GM20431 (cell line): ENCODE data around the gene C11orf24.

Source experiments
- in situ Hi-C: fragments of 300-500 bp; cut with MseI, MboI; formaldehyde crosslinking; loops from one replicate; pipeline ENCODE4 v1.15.0; 2020; ENCODE audit warnings: low sequenced_read_pairs; ENCODE audit not compliant: unreplicated experiment

Gene C11orf24

DNA sequence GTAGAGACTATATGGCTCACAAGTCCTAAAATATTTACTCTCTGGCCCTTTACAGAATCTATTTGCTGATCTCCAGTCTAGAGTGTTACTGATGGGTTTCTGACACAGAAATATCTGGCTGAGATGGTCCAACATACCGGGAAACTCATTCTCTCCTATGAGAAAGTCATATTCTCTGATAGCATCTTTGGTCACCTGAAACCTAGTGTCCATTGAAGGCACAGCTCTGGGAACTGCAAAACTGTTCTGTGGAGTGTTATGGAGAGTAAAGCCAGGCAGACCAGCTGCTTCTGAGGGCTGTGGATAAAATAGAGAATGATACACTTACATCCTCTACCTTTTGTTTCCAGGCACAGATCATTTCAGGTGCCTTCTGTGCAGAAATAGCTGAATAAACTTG lies 2.5 kb upstream of the C11orf24 start:
- in situ Hi-C loops, result no loop called here

DNA sequence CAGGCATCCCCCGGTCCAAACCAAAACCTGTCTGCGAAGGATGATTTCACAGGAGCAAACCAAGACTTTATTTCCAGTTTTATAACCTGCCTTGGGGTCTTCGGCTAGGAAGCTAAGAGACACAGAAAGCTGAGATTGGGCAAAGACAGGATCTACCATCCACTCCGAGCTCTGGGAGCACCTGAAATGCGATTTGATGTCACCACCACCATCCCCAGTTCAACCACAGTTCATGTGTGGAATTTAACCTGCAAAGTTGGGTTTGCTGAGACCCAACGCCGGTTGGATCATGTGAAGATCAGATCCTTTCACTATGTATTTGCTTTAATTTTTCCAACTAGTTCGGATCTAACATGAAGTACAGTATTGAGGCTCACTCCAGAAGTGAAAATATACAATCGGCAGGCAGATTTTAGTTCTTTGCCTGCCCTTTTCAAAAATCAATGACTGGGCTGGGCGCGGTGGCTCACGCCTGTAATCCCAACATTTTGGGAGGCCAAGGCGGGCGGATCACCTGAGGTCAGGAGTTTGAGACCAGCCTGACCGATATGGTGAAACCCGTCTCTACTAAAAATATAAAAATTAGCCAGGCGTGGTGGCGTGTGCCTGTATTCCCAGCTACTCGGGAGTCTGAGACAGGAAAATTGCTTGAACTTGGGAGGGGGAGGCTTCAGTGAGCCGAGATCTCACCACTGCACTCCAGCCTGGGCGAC lies 1.4 kb upstream of the C11orf24 start:
- in situ Hi-C loops, result no loop called here

DNA sequence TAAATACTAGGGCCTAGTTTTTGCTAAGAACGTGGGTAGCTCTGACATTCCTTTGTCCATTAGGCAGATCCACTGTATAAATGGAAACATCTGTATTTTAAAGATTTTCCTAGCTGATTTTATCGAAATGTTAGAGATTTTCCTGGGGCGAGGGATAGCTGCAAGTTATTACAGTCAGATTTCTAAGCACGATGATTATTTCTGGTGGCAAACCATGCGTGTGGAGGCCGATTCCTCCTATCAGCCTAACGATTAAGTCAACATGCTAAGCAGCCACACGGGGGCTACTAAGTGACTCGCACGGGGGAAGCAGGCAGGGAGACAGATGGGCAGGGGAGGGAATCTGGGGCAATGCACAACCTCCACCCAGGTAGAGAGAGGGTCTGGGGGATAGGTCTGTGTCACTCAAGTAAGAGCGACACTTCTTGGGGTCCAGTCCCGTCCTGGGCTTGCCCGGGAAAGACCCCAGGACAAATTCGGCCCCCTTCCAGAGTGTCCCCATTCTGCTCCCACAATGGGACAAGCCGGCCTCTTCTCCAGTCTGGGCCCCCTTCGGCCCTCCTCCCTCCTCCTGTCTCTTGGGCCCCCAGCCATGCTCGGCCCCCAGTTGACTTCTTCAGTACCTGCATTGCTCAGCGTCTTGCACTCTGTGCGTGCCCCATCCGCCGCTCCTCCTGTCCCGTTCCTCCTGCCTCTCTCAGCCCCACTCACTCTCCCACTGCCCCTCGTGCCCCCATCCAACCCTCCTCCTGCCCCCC lies 571 bp downstream of the C11orf24 start:
- in situ Hi-C loops, result no loop called here

DNA sequence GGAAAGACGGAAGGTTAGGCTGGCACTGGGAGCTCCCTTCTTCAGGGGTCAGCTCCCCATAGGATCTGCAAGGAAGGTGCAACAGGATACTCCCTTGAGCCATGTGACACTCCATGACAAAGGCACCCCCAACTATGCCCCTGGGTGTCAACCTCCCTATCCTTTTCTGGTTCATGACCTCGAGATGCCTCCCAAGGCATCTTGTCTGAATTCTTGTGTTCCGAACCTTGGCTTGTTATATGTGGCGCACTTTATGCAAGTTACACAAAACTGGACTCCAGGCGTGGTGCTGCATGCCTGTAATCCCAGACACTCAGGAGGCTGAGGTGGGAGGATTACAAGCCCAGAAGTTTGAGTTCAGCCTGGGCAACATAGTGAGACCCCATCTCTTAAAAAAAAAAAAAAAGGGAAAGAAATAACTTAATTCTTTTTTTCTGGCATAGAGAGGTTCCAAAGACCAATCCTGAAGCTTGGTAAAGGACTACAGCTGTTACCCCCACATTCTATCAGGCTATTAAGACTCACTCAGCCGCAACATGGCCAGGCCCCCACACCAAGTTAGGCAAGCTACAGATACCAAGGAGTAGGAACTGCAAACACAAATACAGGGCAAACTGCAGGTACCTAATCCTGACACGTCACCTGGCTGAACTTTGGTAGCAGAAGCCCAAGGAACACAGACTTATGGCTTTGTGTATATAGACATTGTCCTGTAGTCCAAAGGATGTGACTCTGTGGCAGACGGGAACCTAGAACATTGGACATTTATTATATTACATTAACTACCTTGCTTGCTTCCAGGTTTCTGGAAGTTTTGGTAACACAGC lies 1.4 kb downstream of the C11orf24 start:
- in situ Hi-C loops, result no loop called here

DNA sequence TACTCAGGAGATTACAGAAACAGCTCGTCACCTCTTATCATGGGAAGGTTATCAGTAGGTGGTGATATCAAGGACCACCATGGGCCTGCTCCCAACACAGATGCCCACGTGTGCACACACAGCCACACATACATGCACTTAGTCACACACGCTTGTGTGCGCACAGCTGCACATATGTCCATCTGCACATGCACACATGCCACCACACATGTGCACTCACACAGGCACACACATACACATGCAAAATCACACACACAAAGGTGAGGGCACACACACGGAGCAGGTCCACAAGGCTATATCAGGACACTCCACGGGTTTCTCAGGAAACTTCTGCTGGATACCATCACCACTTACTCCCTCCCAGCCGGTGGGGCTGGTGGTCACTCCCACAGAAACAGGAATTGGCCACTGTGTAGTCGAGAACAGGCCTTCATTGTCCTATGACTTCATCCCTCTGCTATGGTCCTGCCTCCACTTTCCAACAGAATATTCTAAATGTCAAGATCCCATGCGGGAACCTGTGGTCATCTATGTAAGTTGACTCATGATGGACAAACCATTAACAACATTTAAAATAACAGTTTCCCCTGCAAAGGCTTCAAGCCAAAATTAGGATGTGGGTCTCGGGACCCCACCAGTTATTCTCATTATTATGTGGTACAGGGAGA lies 2.2 kb downstream of the C11orf24 start:
- in situ Hi-C loops, result no loop called here

DNA sequence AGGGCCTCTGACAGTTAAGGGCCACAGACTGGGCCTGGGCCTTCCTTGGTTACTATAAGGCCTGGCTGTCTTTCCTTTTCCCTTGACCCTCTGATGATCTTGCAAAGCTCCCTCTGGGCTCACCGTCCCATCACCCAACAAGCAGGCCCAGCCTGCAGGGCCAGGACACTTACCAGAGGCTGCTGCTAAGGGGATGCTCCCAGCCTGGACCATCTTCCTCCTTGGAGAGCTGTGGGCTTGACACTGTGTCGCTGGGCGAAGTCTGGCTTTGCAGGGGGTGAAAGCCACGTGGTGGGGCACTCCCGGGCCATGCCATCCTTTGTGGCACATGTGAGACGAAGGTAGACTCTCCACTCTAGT lies 3.9 kb downstream of the C11orf24 start:
- in situ Hi-C loops, result no loop called here

DNA sequence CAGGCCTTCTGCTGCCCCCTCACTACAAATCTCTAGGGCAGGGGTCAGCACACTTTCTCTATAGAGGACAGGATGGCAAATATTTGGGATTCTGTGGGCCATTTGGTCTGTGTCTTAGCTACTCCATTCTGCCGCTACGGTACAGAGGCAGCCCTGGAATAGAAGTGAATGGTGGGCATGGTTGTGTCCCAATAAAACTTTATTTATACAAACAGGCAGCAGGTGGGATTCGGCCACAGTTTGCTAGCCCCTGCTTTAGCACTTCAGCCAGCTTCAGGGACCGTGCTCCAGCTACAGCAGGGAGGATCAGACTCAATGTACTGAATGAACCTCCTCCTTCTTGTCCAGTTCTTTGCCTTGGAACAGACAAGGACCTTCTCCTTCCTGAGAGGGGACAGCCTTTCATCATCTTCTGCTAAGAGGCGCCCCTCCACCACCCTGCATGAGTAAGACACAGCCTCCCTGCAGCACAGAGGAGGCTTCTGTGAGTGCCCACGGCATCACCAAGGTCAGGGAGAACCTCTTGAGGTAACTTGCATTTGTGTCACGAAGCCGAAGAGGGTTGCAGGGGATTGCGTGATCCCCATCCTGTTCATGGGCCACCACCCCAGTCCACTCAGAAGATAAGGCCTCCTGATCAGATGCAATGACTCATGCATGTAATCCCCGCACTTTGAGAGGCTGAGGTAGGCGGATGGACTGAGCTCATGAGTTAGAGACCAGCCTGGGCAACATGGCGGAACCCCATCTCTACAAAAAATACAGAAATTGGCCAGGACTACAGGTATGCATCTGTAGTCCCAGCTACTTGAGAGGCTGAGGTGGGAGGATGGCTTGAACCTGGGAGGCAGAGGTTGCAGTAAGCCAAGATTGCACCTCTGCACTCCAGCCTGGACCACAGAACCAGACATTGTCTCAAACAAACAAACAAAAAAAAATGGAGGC lies 4.6 kb downstream of the C11orf24 start:
- in situ Hi-C loops, result no loop called here

DNA sequence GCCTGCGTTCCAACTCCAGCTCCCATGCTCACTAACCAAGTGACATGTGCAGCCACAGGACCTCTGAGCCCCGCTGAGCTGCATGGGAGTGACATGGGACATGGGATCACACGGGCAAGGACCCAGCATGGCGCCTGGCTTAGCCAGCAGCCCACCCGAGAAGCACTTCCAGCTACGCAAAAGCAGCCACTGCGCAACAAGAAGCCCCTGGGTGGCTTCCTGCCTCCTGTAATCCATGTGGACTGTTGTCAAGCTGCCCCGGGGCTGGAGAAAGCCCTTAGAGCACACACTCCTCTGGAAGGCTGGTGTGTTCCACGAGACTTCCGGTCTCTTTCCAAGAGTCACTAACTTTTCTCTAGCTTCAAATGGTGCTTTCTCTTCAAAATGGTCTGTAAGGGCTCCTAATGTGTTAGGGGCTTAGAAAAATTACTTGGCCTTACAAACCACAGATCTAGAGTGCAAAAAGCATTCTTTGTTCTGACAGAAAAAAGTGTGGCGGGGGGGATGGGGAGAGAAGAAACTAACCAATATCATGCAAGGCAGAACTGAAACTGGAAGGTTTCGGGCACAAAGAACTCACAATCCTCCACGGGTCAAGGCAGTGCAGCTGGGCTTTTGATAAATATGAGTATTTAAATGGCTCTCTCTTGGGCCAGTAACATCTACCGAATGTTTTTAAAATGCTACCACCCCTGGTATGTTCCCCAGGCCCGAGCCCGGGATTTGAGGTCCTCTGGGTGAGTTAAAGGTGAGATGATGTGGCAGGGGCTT lies 5.5 kb downstream of the C11orf24 start:
- in situ Hi-C loops, result no loop called here

DNA sequence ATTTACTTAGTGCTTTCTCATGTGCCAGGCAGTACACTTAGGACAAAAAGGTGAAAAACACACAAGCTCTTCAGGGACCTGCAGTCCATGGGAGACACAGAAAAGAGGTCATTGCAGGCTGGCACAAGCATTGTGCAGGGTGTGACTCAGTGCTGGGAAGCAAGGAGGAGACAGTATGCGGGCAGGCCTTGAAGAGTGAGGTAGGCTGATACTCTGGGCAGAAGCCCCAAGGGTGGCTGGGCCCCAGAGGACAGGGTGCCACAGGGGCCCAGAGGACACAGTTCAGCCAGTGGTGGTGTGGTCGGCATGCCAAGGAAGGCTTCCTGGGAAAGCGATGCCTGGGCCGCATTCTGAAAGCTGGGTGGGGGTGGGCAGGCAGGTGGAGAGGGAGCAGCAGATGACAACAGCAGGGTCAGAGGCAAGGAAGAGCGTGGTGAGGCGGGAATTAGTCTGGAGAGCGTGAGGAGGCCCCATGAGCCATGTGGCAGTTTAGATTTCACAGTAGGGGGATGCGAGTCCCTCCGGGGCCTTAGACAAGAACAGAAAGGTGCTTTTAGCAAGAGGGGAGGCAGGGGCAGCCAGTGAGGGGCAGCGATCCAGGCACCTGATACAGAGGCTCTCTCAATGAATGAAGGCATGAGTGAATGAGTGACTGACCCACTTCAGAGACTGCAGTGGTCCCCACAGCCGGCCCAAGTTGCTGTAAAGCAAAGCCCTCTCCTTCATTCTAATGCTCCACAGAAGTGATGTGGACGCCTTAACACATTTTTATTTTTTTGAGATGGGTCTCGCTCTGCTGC lies 6.8 kb downstream of the C11orf24 start:
- in situ Hi-C loops, result no loop called here

DNA sequence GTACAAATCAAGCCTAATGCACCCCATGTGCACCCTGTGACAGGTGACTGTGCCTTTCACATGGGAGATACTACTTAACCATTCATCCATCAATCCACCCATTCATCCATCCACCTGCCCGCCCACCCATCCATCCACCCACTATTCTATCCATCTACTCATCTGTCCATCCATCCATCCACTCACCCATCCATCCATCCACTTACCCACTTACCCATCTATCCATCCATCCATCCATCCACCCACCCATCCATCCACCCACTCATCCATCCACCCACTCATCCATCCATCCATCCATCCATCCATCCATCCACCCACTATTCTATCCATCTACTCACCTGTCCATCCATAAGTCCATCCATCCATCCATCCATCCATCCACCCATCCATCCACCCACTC lies 7.5 kb downstream of the C11orf24 start:
- in situ Hi-C loops, result no loop called here

DNA sequence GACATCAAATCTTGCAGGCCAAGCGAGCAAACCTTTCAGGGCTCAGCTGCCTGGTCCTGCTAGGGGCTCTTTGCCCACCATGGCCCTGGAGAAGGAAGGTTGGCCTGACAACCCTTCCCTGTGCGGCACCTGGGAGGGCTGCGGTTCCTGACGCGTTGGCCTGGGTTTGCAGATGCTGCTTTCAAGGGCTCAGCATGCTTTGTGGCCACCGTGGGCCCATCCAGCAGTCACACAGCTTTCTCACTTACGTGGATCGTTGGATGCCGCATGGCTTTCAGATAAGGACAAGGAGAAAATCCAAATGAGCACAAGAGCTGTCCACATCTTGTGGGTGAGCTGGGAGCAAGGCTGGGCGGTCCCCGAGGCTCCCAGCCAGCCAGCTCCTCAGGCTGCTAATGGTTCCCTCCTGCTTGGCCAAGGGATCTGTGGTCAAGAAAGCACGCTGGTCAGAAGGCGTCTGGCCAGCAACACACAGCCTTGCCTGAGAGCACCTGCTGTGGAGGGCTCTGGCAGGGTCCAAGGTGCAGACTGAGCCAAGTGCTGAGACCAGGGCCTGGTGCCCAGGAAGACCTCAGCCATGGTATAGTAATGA lies 8.2 kb downstream of the C11orf24 start:
- in situ Hi-C loops, result no loop called here

DNA sequence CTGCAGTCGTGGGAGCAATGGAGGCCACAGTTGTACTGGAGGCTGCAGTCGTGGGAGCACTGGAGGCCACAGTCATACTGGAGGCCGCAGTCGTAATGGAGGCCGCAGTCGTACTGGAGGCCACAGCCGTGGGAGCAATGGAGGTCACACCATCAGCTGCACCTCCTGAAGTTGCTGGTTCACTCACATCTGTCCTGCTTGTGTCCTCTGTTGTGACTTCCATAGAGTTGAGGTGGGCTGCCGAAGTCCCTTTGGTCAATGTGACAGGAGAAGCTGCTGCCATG lies 9.3 kb downstream of the C11orf24 start:
- in situ Hi-C loops, result no loop called here

DNA sequence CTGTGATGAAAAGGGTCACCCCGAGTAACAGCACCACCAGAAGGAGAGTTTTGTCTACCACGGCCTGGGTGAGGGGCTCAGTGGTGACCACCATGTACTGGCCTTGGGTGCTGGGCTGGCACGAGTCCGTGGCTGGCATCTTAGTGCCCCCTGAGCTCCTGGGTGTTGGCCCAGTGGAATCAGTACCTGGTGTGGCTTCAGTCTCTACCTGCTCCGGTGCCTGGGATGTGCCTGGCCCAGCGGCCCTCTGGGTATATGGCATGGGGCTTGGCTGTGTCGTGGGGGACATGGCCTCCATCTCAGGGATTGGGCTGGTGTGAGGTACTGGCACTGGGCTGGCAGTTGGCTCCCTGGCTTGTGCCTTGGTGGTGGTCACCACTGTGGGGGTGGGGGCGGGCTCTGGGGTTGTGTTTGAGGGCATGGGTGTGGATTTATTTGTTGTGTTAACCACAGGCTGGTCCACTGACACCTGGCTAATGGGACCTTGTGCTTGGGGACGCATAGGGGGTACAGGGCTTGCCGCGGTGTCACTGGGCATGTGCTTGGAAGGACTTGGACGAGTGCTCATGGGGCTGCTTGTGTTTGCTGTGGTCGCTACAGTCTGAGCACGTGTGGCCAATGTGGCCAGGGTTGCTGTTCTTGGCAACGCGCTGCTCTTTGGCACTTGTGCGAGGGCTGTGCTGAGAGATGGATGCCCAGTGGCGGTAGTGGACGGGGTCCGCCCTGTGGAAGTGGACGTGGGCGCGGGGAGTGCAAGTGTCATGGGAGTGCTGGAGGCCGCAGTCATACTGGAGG lies 9.8 kb downstream of the C11orf24 start:
- in situ Hi-C loops, result no loop called here

DNA sequence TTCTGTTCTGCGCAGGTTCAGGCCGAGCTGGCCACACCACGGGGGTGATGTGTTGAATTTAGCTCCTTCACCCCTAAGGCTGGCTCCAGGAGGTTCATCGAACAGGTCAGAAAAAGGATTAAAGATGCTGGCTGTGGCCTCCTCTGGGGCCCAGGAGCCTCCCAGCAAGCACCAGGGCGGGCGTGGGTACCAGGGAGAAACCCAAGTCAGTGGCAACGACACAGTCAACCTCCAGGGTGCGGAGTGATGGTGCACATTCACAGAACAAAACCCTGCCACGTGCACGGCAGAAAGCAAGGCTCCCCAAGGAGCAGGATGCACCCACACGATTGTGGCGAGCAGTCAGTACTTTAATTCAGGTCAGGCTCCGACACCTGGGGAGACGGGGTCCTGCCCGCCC lies 10.8 kb downstream of the C11orf24 start:
- in situ Hi-C loops, result no loop called here

DNA sequence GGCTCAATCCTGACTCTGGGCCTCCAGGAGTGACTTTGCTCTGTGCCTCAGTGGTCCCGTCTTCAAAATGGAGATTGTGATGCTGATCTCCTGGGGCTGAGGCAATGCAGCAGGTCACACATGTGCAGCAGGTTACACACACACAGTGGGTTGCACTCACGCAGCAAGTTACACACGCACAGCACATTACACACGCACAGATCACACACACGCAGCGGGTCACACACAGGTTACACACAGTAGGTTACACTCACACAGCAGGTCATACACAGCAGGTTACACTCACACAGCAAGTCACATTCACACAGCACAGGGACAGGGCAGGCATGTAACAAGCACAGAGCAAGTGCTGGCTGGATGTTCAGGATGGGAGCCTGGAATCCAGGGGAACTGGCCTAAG lies 11.3 kb downstream of the C11orf24 start:
- in situ Hi-C loops, result no loop called here

DNA sequence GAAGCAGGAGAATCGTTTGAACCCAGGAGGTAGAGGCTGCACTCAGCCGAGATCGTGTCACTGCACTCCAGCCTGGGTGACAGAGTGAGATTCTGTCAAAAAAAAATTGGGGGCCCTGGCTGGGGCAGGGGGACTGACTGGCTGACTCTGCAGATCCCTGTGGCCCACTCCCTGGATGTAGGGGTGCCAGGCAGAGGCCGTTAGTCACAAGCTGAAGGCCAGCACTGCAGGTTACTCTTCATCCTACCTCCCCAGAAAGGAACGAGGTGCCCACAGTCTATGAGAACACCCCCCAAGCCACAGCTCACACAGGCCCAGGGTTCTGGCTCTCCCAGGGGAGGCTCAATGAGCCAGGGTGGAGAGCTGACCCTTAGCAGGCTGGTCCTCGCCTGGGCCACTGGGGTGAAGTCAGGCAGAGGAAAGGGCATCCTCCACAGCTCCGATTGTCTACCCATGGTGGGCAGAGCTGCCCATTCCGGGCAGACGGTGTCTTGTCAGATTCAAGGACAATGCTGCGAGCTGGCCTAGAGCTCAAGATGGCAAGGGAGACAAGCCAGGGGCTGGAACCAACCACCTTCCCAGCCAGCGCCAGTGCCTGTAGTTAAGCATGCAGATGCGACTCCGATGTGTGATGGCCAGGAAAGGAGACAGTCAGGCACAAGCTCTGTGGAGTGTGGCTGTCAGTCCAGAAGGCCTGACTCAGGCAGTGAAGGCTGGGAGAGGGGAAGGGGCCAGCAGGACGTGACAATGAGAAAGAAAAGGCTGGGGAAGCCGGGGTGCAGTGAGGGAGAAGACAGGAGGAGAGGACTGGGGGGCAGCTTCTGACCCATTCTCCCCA lies 12.4 kb downstream of the C11orf24 start:
- in situ Hi-C loops, result loop anchor here (5.0 kb wide), 1 partner anchor 38 kb away; no protein-coding TSS in a partner anchor
